ENCODE measurements around the gene IGF2. TPM values are rescaled to one million over a fixed set of nuclear protein-coding genes. Genes with fewer than 3 reads are reported as not detected.

IGF2 gene
- total and polyA plus RNA-seq, 2 donors (not counting 3 experiments of a cell fraction or from before 2014, with no cell fraction given): 5.7 to 21.0 TPM

DNA sequence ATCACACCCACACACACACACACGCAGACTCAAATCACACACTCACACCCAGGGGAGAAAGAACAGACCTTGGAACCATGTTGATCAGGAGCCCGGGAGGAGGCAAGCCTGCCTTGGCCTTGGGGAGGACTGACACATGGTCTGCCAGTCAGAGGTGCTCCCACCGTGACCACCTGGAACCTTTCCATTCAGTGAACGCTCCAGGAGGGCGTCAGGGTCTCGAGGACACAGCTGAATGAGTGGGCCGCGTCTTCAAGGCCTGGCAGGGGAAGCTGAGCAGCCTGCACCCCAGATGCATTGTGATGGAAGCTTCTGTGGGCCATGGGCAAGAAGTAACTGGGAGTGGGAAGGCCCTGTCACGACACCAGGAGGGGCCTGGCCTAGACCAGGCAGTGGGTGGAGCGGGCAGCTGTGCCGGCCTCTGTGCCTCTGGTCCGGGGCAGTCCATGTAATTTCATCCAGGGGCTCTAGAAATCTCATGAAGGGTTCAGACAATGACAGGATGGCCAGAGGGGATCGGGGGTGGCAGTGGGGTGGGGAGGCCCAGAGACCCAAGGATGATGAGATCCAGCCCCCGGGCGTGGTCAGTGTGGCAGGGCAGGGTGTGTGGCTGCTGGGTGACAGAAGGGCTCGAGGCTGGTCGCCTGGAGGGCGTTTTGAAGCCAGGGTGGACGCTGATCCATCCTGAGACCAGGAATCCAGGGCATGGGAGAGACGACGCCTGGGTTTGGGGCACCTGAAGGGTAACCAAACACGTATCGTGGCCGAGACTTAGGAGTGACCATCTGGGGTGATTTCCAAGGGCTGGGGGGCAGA, 53.7 kb downstream of the IGF2 start:
- Histone ChIP-seq H3K9ac (replicated peaks; ENCODE audit: extremely low read depth, insufficient read depth, low read length) (no peak overlapping the region), H3K9me3 (replicated peaks; ENCODE audit: control insufficient read depth, insufficient read depth, low read length) (no peaks in the 10 kb centered on the region), H3K27me3 (ENCODE audit: control insufficient read depth in 2 of 2, insufficient read depth in 2 of 2, low read length in 2 of 2) (no peaks in the 10 kb centered on the region), H3K4me1 (ENCODE audit: control insufficient read depth, extremely low read depth, insufficient read depth, low read length) (no peaks in the 10 kb centered on the region), H2AFZ (ENCODE audit: low read depth, low read length) (no peak overlapping the region), H3K27ac (ENCODE audit: insufficient read depth, low read depth, low read length) (no peak overlapping the region), H3K36me3 (ENCODE audit: control insufficient read depth in 2 of 2, extremely low read depth in 1 of 2, insufficient read depth in 2 of 2, low read length in 2 of 2) (no peaks in the 10 kb centered on the region), H4K20me1 (replicated peaks; ENCODE audit: control insufficient read depth, extremely low read depth, insufficient read depth, low read length) (no peaks in the 10 kb centered on the region), H3K4me3 (replicated peaks in 1 of 3; ENCODE audit: insufficient read depth in 1 of 3, low read depth in 1 of 3, low read length in 3 of 3) (no peak overlapping the region), H3K79me2 (ENCODE audit: control insufficient read depth, insufficient read depth, low read length) (no peaks in the 10 kb centered on the region), H3K4me2 (ENCODE audit: insufficient read depth, low read length) (no peak overlapping the region), H3K9me1 (replicated peaks; ENCODE audit: control insufficient read depth, extremely low read depth, insufficient read depth, low read length) (no peaks in the 10 kb centered on the region)
- no peak for FAIRE-seq
- CTCF ChIA-PET: no interaction called here
- BruUV-seq (replicated peaks): no TSS peak
- POLR2A ChIA-PET: no interaction called here
- dilution Hi-C loops (cut with MboI; ENCODE audit: extremely low pct_ligation_motif_present, low sequenced_read_pairs) (no loop called here), intact Hi-C loops (cut with micrococcal nuclease) (no loop called here)
- TF ChIP-seq EZH2 (IDR thresholded peaks at IDR 0.05; ENCODE audit: borderline replicate concordance, low read depth, low read length, severe bottlenecking): no peak
- DNase-seq (ENCODE audit: low read depth, low spot score): no peak

DNA sequence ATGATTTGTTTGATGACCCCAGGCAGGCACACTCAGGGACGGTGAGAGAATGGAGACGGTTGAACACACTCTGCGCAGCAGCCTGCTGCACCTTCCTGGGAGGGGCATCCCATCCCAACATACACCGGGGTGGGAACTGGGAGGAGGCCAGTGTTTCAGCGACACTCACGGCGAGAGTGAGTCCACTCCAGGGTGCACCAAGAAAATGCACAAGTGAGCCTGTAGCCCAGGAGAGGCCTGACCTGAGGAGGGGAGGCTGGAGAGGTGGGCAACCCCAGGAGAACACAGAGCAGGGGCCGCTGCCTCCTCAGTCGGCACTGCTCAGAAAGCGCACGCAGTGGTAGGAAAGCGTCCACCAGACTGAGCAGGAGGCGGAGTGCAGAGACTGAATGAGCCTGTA, 54.5 kb downstream of the IGF2 start:
- Histone ChIP-seq H3K4me1 (ENCODE audit: control insufficient read depth, extremely low read depth, insufficient read depth, low read length) (no peaks in the 10 kb centered on the region), H3K4me3 (replicated peaks in 1 of 3; ENCODE audit: insufficient read depth in 1 of 3, low read depth in 1 of 3, low read length in 3 of 3) (no peak overlapping the region), H3K27me3 (ENCODE audit: control insufficient read depth in 2 of 2, insufficient read depth in 2 of 2, low read length in 2 of 2) (no peaks in the 10 kb centered on the region), H3K27ac (ENCODE audit: insufficient read depth, low read depth, low read length) (no peak overlapping the region), H2AFZ (ENCODE audit: low read depth, low read length) (no peak overlapping the region), H3K36me3 (ENCODE audit: control insufficient read depth in 2 of 2, extremely low read depth in 1 of 2, insufficient read depth in 2 of 2, low read length in 2 of 2) (no peaks in the 10 kb centered on the region), H3K4me2 (ENCODE audit: insufficient read depth, low read length) (no peak overlapping the region), H3K9ac (replicated peaks; ENCODE audit: extremely low read depth, insufficient read depth, low read length) (no peak overlapping the region), H3K79me2 (ENCODE audit: control insufficient read depth, insufficient read depth, low read length) (no peaks in the 10 kb centered on the region), H3K9me1 (replicated peaks; ENCODE audit: control insufficient read depth, extremely low read depth, insufficient read depth, low read length) (no peaks in the 10 kb centered on the region), H4K20me1 (replicated peaks; ENCODE audit: control insufficient read depth, extremely low read depth, insufficient read depth, low read length) (no peaks in the 10 kb centered on the region), H3K9me3 (replicated peaks; ENCODE audit: control insufficient read depth, insufficient read depth, low read length) (no peaks in the 10 kb centered on the region)
- no peak for DNase-seq (ENCODE audit: low read depth, low spot score)
- intact Hi-C loops (cut with micrococcal nuclease) (no loop called here), dilution Hi-C loops (cut with MboI; ENCODE audit: extremely low pct_ligation_motif_present, low sequenced_read_pairs) (no loop called here)
- TF ChIP-seq GATA2 (IDR thresholded peaks at IDR 0.05; ENCODE audit: insufficient read depth, insufficient read length, low read depth, low read length) (no peak), POLR2A (IDR thresholded peaks at IDR 0.05; ENCODE audit: low read depth, low read length) (no peak), EZH2 (IDR thresholded peaks at IDR 0.05; ENCODE audit: borderline replicate concordance, low read depth, low read length, severe bottlenecking) (no peak), JUN (IDR thresholded peaks at IDR 0.05; ENCODE audit: borderline replicate concordance, insufficient read depth, insufficient read length, low read depth) (no peak), MYC (IDR thresholded peaks at IDR 0.05; ENCODE audit: low read depth, low read length) (no peak), POLR2AphosphoS5 (IDR thresholded peaks at IDR 0.05; ENCODE audit: insufficient read depth, low read depth, low read length) (no peak), FOS (IDR thresholded peaks at IDR 0.05; ENCODE audit: borderline replicate concordance, insufficient read depth, low read length) (no peak)
- TF ChIP-seq, protein P1, sequence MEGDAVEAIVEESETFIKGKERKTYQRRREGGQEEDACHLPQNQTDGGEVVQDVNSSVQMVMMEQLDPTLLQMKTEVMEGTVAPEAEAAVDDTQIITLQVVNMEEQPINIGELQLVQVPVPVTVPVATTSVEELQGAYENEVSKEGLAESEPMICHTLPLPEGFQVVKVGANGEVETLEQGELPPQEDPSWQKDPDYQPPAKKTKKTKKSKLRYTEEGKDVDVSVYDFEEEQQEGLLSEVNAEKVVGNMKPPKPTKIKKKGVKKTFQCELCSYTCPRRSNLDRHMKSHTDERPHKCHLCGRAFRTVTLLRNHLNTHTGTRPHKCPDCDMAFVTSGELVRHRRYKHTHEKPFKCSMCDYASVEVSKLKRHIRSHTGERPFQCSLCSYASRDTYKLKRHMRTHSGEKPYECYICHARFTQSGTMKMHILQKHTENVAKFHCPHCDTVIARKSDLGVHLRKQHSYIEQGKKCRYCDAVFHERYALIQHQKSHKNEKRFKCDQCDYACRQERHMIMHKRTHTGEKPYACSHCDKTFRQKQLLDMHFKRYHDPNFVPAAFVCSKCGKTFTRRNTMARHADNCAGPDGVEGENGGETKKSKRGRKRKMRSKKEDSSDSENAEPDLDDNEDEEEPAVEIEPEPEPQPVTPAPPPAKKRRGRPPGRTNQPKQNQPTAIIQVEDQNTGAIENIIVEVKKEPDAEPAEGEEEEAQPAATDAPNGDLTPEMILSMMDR (IDR thresholded peaks at IDR 0.05; ENCODE audit: extremely low read depth in 1 of 2, insufficient read depth in 1 of 2, low read depth in 1 of 2, low read length in 2 of 2): no peak
- TF ChIP-seq, protein P2, sequence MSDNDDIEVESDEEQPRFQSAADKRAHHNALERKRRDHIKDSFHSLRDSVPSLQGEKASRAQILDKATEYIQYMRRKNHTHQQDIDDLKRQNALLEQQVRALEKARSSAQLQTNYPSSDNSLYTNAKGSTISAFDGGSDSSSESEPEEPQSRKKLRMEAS (IDR thresholded peaks at IDR 0.05; ENCODE audit: insufficient read depth, insufficient read length): no peak
- POLR2A ChIA-PET: no interaction called here
- no TSS peak for BruUV-seq (replicated peaks)
- CTCF ChIA-PET: no interaction called here
- FAIRE-seq: no peak
